Esophagus mucosa (tissue), 1 donor: ENCODE measurements around the gene CD96. TPM values are rescaled to one million over a fixed set of nuclear protein-coding genes. Genes with fewer than 3 reads are reported as not detected.

Experiments
- ATAC-seq: fragments of 200-7000 bp; cut with Tn5 transposase; one replicate; pipeline ENCODE4 v1.9.1; 2020
- total RNA-seq: library from RNA; stranded (reverse); gene quantifications from one replicate; pipeline ENCODE4 v1.2.4, GENCODE V29; 2023
- donor health status: DM: yes; HTN: yes; CAD: no.

The CD96 gene
- total RNA-seq, 1 donor from 2014 or later: 1.0 TPM

DNA sequence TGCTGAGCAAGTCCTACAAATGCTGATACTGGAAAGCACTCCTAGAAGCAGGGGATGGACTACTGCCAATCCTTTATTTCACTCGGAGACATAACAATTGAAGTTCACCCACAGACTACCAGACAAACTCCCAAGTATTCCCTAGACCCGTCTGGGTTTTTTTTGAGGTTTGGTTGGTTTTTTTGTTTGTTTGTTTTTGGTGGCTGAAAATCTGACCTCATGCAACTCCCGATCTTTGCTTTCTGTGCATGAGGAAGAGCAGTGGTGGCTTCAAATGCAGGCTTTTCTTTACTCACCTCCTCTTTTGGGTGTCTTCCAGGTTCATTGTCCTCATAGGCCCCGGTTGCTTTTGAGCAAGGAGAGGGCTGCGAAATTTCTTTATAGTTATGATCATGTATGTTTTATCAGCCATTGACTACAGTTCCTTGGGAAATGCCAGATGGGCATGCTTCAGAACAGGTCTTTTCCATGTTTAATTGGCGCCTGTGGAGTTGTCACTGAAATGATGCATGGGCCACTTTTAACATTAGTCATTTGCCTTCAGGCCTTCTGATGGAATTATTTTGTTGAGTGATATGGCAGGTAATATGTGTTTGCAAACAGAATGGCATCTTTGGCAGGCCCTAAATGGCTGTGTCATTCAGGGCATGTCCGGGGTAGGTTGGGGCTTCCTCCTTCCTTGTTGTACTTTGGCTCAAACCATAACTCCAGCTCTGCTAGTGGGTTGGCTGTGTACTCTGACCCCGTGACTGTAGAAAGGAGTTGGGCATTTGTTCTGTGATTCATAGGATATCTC, 134.4 kb downstream of the CD96 start:
- peak; percentile 96 for ATAC-seq

DNA sequence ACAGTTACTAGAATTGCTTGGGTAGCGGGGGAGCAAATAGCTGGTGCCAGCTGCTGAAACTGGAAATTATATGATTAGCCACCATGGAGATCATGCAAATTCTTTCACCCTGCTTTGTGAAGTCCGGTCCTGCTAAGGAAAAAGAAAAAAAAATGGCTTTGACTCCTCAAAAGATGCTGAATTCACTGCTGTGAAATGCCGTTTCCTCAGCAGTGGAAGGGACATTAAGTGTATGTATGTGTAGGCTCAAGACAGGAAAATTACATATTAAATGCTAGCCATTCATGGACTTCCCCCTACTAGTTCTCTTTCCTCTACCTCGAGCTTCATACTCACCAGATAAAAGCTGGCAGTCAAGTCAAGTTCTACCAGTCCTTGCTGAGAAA, 135.0 kb downstream of the CD96 start:
- no peak for ATAC-seq

DNA sequence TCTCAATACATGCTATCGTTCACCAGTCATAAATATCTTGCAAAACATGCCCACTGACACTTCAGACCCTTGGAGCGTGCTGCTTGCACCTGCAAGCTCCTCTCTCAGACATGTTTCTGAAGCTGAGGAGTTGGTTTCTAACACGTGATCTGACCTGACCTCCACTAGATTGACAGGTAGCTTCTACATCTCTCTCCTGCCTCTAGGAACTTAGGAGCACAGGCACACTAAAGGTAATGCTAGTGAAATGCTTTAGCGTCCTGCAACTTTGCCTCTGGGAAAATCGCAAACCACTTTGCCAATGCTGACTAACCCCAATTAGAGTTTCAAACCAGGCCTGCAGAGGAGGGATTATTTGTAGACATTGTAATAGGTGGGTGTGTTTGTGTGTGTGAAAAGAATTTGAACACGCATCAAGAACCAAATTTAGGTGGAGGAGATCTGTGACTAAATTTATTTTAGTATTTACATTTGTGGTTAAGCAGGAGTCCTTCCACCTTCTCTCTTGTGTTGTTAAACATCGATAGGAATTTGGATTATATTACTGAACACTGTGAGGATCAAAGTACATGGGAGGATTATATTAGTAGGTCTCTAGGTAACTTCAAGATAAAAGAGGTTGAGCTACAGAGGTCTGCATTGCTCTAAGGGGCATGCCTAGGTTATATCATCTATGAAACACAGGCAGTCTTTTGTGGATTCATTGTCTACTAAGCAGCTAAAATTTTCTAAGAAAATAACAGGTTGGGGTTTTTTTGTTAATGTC, 139.8 kb downstream of the CD96 start:
- ATAC-seq: peak; percentile 46

DNA sequence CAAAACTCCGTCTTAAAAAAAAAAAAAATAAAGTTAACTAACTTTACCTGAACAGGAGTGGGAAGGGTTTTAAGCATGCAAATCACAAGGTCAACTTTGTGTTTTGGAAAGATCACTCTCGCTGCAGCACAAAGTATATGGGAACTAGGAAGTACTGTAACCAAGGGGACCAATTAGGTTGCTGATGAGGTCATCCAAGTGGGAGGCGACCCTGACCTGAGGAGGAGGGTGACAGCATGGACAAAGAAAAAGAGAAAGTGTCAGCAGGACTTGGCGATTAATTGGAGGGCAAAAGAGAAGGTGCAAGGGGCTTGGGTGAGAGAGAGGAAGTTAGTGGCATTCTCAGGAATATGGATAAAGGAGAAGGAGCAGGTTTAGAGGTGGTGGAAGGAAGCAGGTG, 142.6 kb downstream of the CD96 start:
- ATAC-seq: no peak

DNA sequence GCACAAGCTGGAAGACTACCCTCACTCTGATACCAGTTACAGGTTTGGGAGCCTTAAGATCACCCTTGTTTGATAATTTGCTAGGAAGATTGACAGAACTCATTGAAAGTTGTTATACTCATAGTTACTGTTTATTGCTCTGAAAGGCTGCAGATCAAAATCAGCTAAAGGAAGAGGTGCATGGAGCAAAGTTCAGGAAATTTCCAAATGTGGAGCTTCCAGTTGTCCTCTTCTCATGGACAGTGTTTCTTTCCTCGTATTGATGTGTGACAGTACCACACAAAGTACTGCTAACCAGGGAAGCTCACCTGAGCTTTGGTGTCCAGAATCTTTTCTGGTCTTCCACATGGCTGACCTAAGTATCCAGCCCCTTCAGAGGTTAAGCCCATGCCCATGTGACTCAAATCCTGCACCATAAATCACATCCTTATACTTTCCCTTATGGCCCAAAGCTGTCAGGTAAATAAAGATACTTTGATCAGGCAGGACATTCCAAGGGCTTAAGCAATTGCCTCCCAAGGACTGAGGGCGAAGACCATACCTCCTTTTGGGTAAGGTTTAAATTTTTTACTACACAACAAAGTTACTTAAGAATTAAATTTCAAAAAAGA, 146.3 kb downstream of the CD96 start:
- no peak for ATAC-seq

- no peak for ATAC-seq
These were observed 148.2 kb downstream of the CD96 start for GRCh38 chr3:111690242-111690641.

DNA sequence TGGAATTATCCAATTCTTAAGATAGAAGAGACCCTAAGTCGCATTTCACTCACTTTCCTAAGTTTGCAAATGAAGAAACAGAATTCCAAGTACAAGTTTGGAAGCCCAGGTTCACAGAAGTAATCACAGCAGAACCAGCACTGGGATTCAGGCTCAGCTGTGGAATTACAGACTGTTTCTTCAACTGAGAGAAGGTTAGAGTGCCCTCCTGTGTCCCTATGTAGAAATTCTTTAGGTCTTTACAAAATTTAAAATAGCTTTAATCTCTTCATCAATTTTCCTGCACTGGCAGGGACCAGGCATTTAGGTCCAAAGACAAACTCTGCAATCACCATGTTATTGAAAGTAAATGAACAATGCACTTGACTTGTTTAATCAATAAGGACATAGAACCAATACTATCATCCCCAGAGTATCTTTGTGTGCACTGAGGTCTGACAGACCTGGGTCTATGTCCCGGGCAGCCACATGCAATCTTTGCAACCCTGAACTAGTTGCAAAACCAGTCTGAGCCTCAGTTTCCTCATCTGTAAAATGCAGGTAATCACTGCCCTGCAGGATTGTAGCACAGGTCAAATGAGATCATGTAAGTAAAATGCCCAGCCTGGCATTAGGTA, 149.4 kb downstream of the CD96 start:
- peak; percentile 57 for ATAC-seq

GRCh38 chr3:111692593-111693552, 150.9 kb downstream of the CD96 start:
- ATAC-seq: no peak

GRCh38 chr3:111694471-111694870, 152.5 kb downstream of the CD96 start:
- ATAC-seq: no peak

DNA sequence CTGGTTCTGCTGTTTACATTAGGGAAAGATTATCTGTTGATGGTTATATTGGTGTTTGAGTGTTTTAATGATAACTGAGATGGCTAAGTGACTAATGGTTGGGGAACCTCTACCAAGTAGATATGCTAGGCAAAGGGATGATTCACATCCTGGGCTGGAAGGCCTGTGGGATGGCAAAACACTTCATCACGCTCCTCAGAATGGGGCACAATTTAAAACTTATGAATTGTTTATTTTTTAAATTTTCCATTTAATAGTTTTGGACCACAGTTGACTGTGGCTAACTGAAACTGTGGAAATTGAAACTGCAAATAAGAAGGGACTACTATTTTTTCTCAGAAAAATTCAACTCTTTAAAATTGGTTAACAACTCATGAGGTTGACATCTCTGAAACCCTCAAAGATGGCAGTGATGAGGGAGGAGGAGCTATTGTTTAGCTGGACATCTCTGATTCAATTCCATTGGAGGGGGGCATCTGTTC, 153.7 kb downstream of the CD96 start:
- no peak for ATAC-seq

- no peak for ATAC-seq
These were observed 158.1 kb downstream of the CD96 start for GRCh38 chr3:111700054-111700453.

- no peak for ATAC-seq
These were observed 159.4 kb downstream of the CD96 start for GRCh38 chr3:111701292-111701906.

Other genes starting within 250 kb of the CD96 start
- 6.8 TPM for gene ZBED2, start 53.1 kb downstream of the CD96 start, total RNA-seq
- gene PLCXD2, start 132.5 kb downstream of the CD96 start, total RNA-seq: 6.2 TPM